ENCODE data around the gene SPAG9.

DNA sequence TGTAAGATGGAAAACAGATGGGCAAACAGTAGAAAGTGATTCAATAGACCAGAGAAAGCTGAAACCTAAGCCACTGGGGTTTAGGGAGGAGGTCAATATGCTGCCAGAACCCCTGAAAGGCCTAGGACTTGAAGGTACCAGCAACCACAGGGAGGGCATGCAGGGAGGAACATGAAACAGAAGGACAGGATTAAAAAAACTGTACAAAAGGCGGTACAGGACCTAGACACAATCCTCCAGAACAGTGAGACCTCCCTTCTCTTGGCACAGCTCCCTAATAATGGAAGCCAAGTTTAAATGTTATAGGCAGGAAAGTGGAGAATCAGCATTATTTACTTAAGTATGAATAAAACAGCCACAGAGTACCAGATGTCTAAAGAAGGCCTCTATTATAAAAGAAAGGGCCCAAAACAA, 105.5 kb downstream of the SPAG9 start:
- TF ChIP-seq, protein P1, sequence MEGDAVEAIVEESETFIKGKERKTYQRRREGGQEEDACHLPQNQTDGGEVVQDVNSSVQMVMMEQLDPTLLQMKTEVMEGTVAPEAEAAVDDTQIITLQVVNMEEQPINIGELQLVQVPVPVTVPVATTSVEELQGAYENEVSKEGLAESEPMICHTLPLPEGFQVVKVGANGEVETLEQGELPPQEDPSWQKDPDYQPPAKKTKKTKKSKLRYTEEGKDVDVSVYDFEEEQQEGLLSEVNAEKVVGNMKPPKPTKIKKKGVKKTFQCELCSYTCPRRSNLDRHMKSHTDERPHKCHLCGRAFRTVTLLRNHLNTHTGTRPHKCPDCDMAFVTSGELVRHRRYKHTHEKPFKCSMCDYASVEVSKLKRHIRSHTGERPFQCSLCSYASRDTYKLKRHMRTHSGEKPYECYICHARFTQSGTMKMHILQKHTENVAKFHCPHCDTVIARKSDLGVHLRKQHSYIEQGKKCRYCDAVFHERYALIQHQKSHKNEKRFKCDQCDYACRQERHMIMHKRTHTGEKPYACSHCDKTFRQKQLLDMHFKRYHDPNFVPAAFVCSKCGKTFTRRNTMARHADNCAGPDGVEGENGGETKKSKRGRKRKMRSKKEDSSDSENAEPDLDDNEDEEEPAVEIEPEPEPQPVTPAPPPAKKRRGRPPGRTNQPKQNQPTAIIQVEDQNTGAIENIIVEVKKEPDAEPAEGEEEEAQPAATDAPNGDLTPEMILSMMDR (IDR thresholded peaks at IDR 0.05), result no peak
- TF ChIP-seq EP300 (IDR thresholded peaks at IDR 0.05) (no peak), POLR2A (IDR thresholded peaks at IDR 0.05) (no peak)
